ENCODE results near the gene DIDO1. TPM values are rescaled to one million over a fixed set of nuclear protein-coding genes. Genes with fewer than 3 reads are reported as not detected.

DIDO1 gene
- total RNA-seq, 1 experiment from 2014 or later: 36.5 TPM

GRCh38 chr20:62918831-62919230 is 7.5 kb downstream of the DIDO1 start:
- no peak for DNase-seq (ENCODE audit: low spot score)

GRCh38 chr20:62918147-62918546 is 8.2 kb downstream of the DIDO1 start:
- no peak for DNase-seq (ENCODE audit: low spot score)

More at GRCh38 chr20:62918831-62919230, 7.5 kb downstream of the DIDO1 start:
- in situ Hi-C loops (cut with HindIII; ENCODE audit: low sequenced_read_pairs): no loop called here

GRCh38 chr20:62917720-62918119 is 8.6 kb downstream of the DIDO1 start:
- in situ Hi-C loops (cut with HindIII; ENCODE audit: low sequenced_read_pairs): no loop called here
- DNase-seq (ENCODE audit: low spot score): no peak

More at GRCh38 chr20:62918147-62918546, 8.2 kb downstream of the DIDO1 start:
- in situ Hi-C loops (cut with HindIII; ENCODE audit: low sequenced_read_pairs): no loop called here

DNA sequence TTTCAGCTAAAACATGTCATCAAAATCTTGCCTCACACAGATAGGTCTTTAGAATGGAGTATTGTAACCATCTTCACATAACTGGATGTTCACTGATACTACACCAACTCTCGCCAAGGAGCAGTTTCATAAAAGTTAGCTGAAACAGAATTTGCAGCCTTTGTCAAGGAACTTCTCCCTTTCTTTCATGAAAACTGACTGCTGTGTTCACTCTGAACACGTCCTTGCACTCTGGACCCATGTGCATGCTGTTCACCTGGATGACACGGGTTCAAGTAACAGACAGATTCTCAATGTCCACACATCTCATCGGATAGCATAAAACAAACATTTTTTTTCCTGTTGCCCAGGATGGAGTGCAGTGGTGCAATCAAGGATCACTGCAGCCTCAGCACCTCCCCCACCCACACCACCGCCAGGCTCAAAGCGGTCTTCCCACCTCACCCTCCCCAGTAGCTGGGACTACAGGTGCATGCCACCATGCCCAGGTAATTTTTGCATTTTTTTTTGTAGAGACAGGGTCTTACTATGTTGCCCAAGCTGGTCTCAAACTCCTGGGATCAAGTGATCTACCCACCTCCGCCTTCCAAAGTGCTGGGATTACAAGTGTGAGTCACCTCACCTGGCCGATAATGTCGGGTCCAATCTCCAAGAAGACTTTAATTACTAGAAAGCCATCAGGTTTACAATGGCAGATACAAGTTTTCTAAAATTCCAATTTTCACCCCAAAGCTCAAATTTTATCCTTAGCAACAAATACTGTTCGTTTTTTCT is 9.4 kb downstream of the DIDO1 start:
- in situ Hi-C loops (cut with HindIII; ENCODE audit: low sequenced_read_pairs): no loop called here
- no peak for DNase-seq (ENCODE audit: low spot score)

GRCh38 chr20:62914970-62915457 is 11.3 kb downstream of the DIDO1 start:
- DNase-seq (ENCODE audit: low spot score): peak; percentile 33
- in situ Hi-C loops (cut with HindIII; ENCODE audit: low sequenced_read_pairs): no loop called here

GRCh38 chr20:62914436-62914835 is 11.9 kb downstream of the DIDO1 start:
- in situ Hi-C loops (cut with HindIII; ENCODE audit: low sequenced_read_pairs): no loop called here
- DNase-seq (ENCODE audit: low spot score): no peak

- in situ Hi-C loops (cut with HindIII; ENCODE audit: low sequenced_read_pairs): no loop called here
- DNase-seq (ENCODE audit: low spot score): no peak
Observed at GRCh38 chr20:62913043-62913630, 13.2 kb downstream of the DIDO1 start.

GRCh38 chr20:62911701-62912280 is 14.5 kb downstream of the DIDO1 start:
- no peak for DNase-seq (ENCODE audit: low spot score)
- in situ Hi-C loops (cut with HindIII; ENCODE audit: low sequenced_read_pairs): no loop called here

- no peak for DNase-seq (ENCODE audit: low spot score)
- in situ Hi-C loops (cut with HindIII; ENCODE audit: low sequenced_read_pairs): no loop called here
Observed at GRCh38 chr20:62910777-62911497, 15.4 kb downstream of the DIDO1 start.

GRCh38 chr20:62910217-62910766 is 16.0 kb downstream of the DIDO1 start:
- in situ Hi-C loops (cut with HindIII; ENCODE audit: low sequenced_read_pairs): no loop called here

DNA sequence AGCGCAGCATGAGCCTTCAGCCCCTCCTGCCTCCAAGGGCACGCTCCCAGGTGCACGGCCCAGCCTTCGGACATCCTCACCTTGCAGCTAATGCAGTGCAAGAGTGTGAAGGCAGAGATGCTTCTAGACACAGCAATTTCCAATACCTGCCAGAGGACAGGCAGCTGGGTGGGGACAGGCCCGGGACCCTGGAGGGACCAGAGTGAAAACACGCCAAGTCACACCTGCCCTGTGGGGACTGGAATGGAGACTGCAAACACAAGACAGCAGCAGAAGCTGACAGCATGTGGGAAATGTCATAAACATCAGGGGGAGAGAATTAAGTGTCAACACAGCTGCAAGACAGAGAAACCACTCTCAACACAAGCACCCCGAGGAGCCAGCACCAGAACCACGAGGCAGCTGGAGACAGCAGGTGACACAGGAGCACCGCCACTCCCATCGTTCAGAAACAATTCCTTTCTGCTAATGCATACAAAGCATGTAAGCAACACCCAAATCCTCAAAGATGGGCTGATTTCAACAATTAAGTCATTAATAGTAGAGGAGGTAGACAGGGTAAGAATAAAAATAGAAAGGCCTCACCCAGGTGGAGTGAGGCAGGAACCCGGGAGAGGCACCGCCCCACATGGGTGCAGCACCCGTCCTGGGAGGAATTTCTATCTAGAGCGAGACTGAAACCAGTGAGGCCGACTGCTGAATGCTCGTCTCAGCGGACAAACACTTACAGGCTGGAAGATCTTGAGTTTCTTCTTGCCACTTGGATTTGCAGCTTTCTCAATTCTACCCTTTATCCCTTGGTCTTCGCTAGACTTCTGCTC is 17.1 kb downstream of the DIDO1 start:
- DNase-seq (ENCODE audit: low spot score): no peak
- in situ Hi-C loops (cut with HindIII; ENCODE audit: low sequenced_read_pairs): no loop called here

More at GRCh38 chr20:62910217-62910766, 16.0 kb downstream of the DIDO1 start:
- DNase-seq (ENCODE audit: low spot score): no peak

DNA sequence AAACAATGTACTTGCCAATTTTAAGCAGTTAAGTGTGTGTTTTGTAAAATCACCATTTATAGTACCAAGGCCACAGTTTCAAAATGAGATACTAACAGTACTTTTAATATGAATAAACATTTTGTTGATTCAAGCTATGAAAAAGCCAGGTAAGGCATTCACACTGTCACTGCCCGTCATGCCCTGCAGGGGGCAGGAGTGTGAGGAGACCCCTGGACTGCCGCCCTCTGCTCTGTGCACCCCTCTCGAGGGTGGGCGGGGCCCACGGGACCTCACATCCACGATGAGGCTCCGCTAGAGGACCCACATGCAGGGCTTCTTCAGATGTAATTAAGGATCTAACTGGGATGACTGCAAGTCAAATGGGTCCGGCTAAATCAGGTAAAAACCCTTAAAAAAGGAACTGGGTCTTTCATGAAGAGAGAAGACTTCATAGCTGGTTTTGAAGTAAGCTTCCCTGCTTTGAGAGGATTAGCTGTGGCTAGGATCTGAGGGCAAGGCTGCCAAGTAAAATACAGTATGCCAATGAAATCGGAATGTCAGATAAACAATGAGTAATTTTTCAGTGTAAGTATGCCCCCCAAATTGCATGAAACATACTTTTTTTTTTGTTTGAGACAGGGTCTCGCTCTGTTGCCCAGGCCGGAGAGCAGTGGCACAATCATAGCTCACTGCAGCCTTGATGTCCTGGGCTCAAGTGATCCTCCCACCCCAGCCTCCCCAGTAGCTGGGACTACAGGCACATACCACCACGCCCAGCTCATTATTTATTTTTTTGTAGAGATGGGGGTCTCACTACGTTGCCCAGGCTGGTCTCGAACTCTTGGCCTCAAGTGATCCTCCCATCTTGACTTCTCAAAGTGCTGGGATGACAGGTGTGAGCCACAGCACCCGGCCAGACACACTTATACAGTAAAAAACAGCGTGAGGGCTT is 18.7 kb downstream of the DIDO1 start:
- DNase-seq (ENCODE audit: low spot score): no peak

DNA sequence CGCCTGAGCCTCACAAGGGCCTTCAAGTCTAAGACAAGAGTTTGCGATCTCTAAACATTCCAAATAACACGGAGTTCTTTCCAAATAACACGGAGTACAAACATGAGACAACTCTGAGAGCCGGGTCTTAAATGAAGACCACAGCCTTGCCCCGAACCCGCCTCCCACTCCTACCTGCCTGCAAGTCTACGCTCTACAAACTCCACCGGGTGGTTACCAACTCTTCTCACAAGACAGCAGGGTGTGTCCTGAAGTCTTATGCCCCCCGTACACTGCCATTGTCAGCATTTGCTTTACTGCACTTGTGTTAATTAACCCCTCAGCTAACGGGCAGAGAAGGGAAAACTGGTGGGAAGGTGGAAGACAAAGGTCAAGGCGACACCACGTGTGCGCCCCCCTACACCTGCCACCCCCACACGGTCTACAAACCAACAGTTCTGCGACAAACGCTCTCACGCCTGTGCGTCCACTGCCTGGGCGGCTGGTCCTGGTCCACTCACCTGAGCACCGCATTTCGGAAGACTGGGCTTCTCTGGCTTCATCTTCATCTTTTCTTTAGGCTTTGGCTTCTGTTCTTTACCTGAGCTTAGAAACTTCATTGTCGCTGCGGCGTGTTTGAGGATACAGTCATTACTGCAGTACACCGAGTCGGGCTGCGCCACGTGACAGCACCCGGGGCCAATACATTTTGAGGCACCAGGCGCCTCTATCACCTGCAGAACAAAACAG is 19.5 kb downstream of the DIDO1 start:
- DNase-seq (ENCODE audit: low spot score): no peak
- in situ Hi-C loops (cut with HindIII; ENCODE audit: low sequenced_read_pairs): no loop called here

More for the DNA sequence above, 18.7 kb downstream of the DIDO1 start:
- in situ Hi-C loops (cut with HindIII; ENCODE audit: low sequenced_read_pairs): no loop called here

GRCh38 chr20:62906209-62906608 is 20.1 kb downstream of the DIDO1 start:
- peak; percentile 97 for DNase-seq (ENCODE audit: low spot score)
- in situ Hi-C loops (cut with HindIII; ENCODE audit: low sequenced_read_pairs): no loop called here

DNA sequence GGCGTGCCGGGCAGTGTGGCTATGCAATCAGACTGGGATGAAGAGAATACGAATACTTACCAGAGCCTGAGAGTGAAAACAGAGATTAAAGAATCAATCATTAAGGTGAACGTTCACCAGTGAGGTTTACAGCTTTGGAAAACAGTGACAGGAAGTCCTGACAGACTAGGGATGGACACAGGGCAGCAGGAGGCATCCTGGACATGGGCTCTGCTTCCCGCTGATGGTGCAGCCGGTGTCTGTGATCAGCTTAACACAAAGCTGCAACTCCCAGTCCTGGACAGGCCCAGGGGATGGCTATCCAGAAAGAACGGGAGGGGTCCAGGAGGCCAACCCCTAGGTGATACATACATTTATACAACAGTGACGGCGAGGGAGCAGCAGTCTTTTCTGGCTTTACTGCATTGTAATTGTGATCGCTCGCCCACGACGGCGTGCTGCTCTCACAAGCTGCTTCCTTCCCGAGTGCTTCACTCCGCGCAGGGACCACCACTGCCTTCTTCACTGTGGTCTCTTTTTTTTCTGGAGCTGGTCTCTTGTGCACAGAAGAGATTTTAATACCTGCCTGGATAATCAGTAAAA is 20.7 kb downstream of the DIDO1 start:
- in situ Hi-C loops (cut with HindIII; ENCODE audit: low sequenced_read_pairs): no loop called here
- DNase-seq (ENCODE audit: low spot score): peak; percentile 87

DNA sequence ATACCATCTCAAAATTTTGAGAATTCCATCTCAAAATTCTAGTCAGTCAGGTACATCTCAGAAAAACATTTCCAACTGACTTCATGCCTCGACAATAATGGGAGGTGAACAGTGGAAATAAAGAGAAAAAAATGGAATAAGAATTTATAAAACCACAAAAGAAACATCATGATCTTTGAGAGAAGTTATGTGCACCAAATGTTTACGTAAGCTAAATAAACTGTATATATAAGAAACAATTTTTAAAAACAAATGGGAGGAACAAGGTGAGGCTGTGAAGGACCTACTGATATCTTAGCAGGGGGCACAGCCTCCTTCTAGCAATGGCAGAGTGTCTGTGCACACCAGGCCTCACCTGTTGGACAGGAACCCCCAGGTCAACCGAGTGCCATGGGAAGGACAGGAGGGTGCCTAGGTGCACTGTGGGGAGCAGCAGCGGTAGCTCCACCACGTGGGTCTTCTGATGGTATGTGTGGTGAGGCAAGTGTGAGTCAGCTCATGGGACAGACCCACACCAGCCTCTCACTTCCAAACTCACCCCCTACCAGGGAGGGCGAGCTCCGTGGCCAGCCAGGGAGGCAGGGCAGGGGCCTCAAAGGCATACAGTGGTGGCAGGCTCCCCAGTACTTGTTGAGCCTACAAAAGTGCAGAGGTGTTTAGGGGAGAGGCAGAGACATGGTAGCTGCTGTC is 23.2 kb downstream of the DIDO1 start:
- in situ Hi-C loops (cut with HindIII; ENCODE audit: low sequenced_read_pairs): no loop called here
- no peak for DNase-seq (ENCODE audit: low spot score)

All from G401 (cell line).